H1 (cell line): ENCODE data around the gene ABCA13. TPM values are rescaled to one million over a fixed set of nuclear protein-coding genes. Genes with fewer than 3 reads are reported as not detected.

Experiments used
- CTCF ChIA-PET: fragments of 300-600 bp; sonication (Branson Sonifier 250); formaldehyde crosslinking; loops from one replicate; lab custom pipeline; 2021; ENCODE audit not compliant: partially characterized antibody; lab: Charles Lee
- POLR2A ChIA-PET: fragments of 300-600 bp; sonication (Branson Sonifier 250); formaldehyde crosslinking; loops from one replicate; lab custom pipeline; 2021; ENCODE audit warnings: inconsistent platforms; ENCODE audit not compliant: partially characterized antibody; lab: Charles Lee
- DNase-seq, 2 experiments: peaks; one replicate each; pipeline versions ENCODE4 v3.0.0 to v3.0.0-alpha.2; 2010 to 2022; ENCODE audit warnings: low spot score in 2 of 2, low read depth in 1 of 2, mixed read lengths in 1 of 2
- FAIRE-seq: peaks from 2 replicates; lab custom pipeline; 2011; peaks lifted over from hg19 to GRCh38; lab: Jason Lieb, UNC
- H2AFZ ChIP-seq: 2 replicates; pipeline ENCODE4 v1.8.1; 2012; ENCODE audit warnings: low read length, inconsistent platforms
- H2AK5ac ChIP-seq: 2 replicates; pipeline ENCODE4 v1.6.1; 2013; ENCODE audit warnings: low read depth, low read length
- H2BK120ac ChIP-seq: replicated peaks from 2 replicates; pipeline ENCODE3; 2013; ENCODE audit warnings: low read depth, low read length, inconsistent platforms
- H2BK12ac ChIP-seq: 2 replicates; pipeline ENCODE4 v1.6.1; 2013; ENCODE audit warnings: low read depth, low read length
- H2BK15ac ChIP-seq: 2 replicates; pipeline ENCODE4 v1.6.1; 2013; ENCODE audit warnings: low read length
- H2BK20ac ChIP-seq: 2 replicates; pipeline ENCODE4 v1.6.1; 2013; ENCODE audit warnings: low read length
- H2BK5ac ChIP-seq: 2 replicates; pipeline ENCODE4 v1.6.1; 2013; ENCODE audit warnings: low read depth, low read length
- H3K14ac ChIP-seq: 2 replicates; pipeline ENCODE4 v1.6.1; 2013; ENCODE audit warnings: inconsistent platforms; ENCODE audit not compliant: insufficient read length
- H3K18ac ChIP-seq: 2 replicates; pipeline ENCODE4 v1.6.1; 2013; ENCODE audit warnings: low read length; ENCODE audit errors: extremely low read depth
- H3K23ac ChIP-seq: 2 replicates; pipeline ENCODE4 v1.6.1; 2013; ENCODE audit warnings: inconsistent platforms; ENCODE audit not compliant: insufficient read length
- H3K23me2 ChIP-seq: 2 replicates; pipeline ENCODE4 v1.6.1; 2013; ENCODE audit warnings: low read depth, low read length
- H3K27ac ChIP-seq: 2 replicates; pipeline ENCODE4 v1.6.1; 2011; ENCODE audit warnings: low read depth, low read length, inconsistent platforms
- H3K27me3 ChIP-seq, 4 experiments: replicated peaks in 1 of 4; 1 replicate in 1 of 4; 2 replicates in 3 of 4; pipeline versions ENCODE4 v1.6.1 to v1.8.1; 2011 to 2013; ENCODE audit warnings: low read length in 3 of 4, mild to moderate bottlenecking in 3 of 4, inconsistent platforms in 2 of 4, mixed read lengths in 2 of 4, moderate library complexity in 1 of 4; ENCODE audit not compliant: control insufficient read depth in 3 of 4, insufficient read depth in 3 of 4; ENCODE audit errors: extremely low read depth in 1 of 4
- H3K36me3 ChIP-seq, 4 experiments: 2 replicates each; pipeline versions ENCODE4 v1.6.1 to v1.8.1; 2011 to 2013; ENCODE audit warnings: mild to moderate bottlenecking in 4 of 4, low read length in 3 of 4, moderate library complexity in 2 of 4, control low read depth in 1 of 4, inconsistent platforms in 1 of 4; ENCODE audit not compliant: insufficient read depth in 4 of 4, control insufficient read depth in 2 of 4
- H3K4ac ChIP-seq: replicated peaks from 2 replicates; pipeline ENCODE3; 2013; ENCODE audit warnings: low read length, low read depth, mixed read lengths, inconsistent platforms; ENCODE audit not compliant: insufficient read length
- H3K4me1 ChIP-seq, 4 experiments: replicated peaks in 1 of 4; 1 replicate in 1 of 4; 2 replicates in 3 of 4; pipeline versions ENCODE4 v1.6.1 to v1.8.1; 2011 to 2013; ENCODE audit warnings: low read length in 3 of 4, inconsistent platforms in 2 of 4, mixed read lengths in 1 of 4; ENCODE audit not compliant: insufficient read depth in 4 of 4, control insufficient read depth in 3 of 4
- H3K4me2 ChIP-seq, 2 experiments: 2 replicates each; pipeline versions ENCODE4 v1.6.1 to v1.8.1; 2011 to 2013; ENCODE audit warnings: low read depth in 2 of 2, low read length in 2 of 2, control low read depth in 1 of 2, inconsistent platforms in 1 of 2, mild to moderate bottlenecking in 1 of 2; ENCODE audit not compliant: insufficient read depth in 1 of 2
- H3K4me3 ChIP-seq, 4 experiments: fragments of 200-600, 300-600 bp in 1 of 4; sonication (generic), shearing (Covaris generic), sonication (Bioruptor Twin) in 1 of 4; 2 replicates each; pipeline versions ENCODE4 v1.5.1 to v1.8.1; 2011 to 2016; ENCODE audit warnings: low read length in 4 of 4, low read depth in 3 of 4, control low read depth in 2 of 4, inconsistent platforms in 2 of 4, mild to moderate bottlenecking in 2 of 4, mixed read lengths in 1 of 4, moderate library complexity in 1 of 4; ENCODE audit not compliant: insufficient read depth in 2 of 4; ENCODE audit errors: extremely low read depth in 1 of 4
- H3K56ac ChIP-seq: replicated peaks from 2 replicates; pipeline ENCODE3; 2013; ENCODE audit warnings: low read depth, mild to moderate bottlenecking, mixed read lengths, low read length, inconsistent platforms; ENCODE audit not compliant: insufficient read length
- H3K79me1 ChIP-seq: 2 replicates; pipeline ENCODE4 v1.6.1; 2013; ENCODE audit warnings: low read depth, low read length, control low read depth
- H3K79me2 ChIP-seq, 2 experiments: 2 replicates each; pipeline versions ENCODE4 v1.6.1 to v1.8.1; 2012 to 2013; ENCODE audit warnings: low read length in 2 of 2, mild to moderate bottlenecking in 2 of 2, inconsistent platforms in 1 of 2; ENCODE audit not compliant: insufficient read depth in 2 of 2, control insufficient read depth in 1 of 2
- H3K9ac ChIP-seq, 4 experiments: replicated peaks in 1 of 4; 1 replicate in 1 of 4; 2 replicates in 3 of 4; pipeline versions ENCODE4 v1.6.1 to v1.8.1; 2011 to 2013; ENCODE audit warnings: low read depth in 3 of 4, low read length in 3 of 4, control low read depth in 2 of 4, mild to moderate bottlenecking in 2 of 4, moderate library complexity in 2 of 4, inconsistent platforms in 1 of 4; ENCODE audit errors: extremely low read depth in 1 of 4
- H3K9me3 ChIP-seq, 2 experiments: 2 replicates each; pipeline versions ENCODE4 v1.6.1 to v1.8.1; 2012 to 2013; ENCODE audit warnings: mild to moderate bottlenecking in 2 of 2, moderate library complexity in 2 of 2, control low read depth in 1 of 2, inconsistent platforms in 1 of 2, low read depth in 1 of 2, low read length in 1 of 2, mixed read lengths in 1 of 2; ENCODE audit not compliant: insufficient read depth in 2 of 2
- H4K20me1 ChIP-seq, 2 experiments: replicated peaks in 1 of 2; 2 replicates each; pipeline versions ENCODE3 to v1.8.1; 2011 to 2013; ENCODE audit warnings: inconsistent platforms in 2 of 2, low read length in 2 of 2, mild to moderate bottlenecking in 1 of 2; ENCODE audit not compliant: insufficient read depth in 2 of 2, control insufficient read depth in 1 of 2
- H4K5ac ChIP-seq: 2 replicates; pipeline ENCODE4 v1.6.1; 2013; ENCODE audit warnings: low read length, low read depth, mixed read lengths, inconsistent platforms; ENCODE audit not compliant: insufficient read length
- H4K8ac ChIP-seq: 2 replicates; pipeline ENCODE4 v1.8.0; 2013; ENCODE audit warnings: mild to moderate bottlenecking, moderate library complexity, low read length, inconsistent platforms; ENCODE audit not compliant: insufficient read depth; ENCODE audit errors: extremely low read depth
- H4K91ac ChIP-seq: replicated peaks from 2 replicates; pipeline ENCODE3; 2013; ENCODE audit warnings: low read length, mixed read lengths, inconsistent platforms; ENCODE audit not compliant: insufficient read length
- BRCA1 ChIP-seq: IDR thresholded peaks from 2 replicates; pipeline ENCODE4 v1.6.1; 2012; ENCODE audit warnings: low read depth, low read length, improper control_type of control experiment
- CBX5 ChIP-seq: fragments of 300-800, 300-1000 bp; sonication (generic); IDR thresholded peaks from 2 replicates; pipeline ENCODE4 v1.7.1; 2016; ENCODE audit warnings: antibody characterized with exemption, low read length, low read depth
- CBX8 ChIP-seq: fragments of 300-800, 300-1000 bp; sonication (generic); IDR thresholded peaks from 2 replicates; pipeline ENCODE4 v1.7.1; 2016; ENCODE audit warnings: low read depth, low read length, borderline replicate concordance
- CREB1 ChIP-seq: IDR thresholded peaks from 2 replicates; pipeline ENCODE4 v1.6.1; 2012; ENCODE audit warnings: inconsistent platforms
- GABPA ChIP-seq: IDR thresholded peaks from 2 replicates; pipeline ENCODE4 v1.6.1; 2011; ENCODE audit warnings: mild to moderate bottlenecking, low read length, moderate library complexity, borderline replicate concordance; ENCODE audit not compliant: insufficient read depth
- HDAC2 ChIP-seq, 2 experiments: fragments of 300-600 bp in 1 of 2; sonication (generic) in 1 of 2; IDR thresholded peaks; 2 replicates each; pipeline ENCODE4 v1.6.1; 2011 to 2012; ENCODE audit warnings: low read depth in 2 of 2, low read length in 2 of 2, mild to moderate bottlenecking in 2 of 2, moderate library complexity in 2 of 2, borderline replicate concordance in 1 of 2, inconsistent platforms in 1 of 2
- MAFK ChIP-seq: IDR thresholded peaks from 2 replicates; pipeline ENCODE4 v1.6.1; 2012; ENCODE audit warnings: low read depth, mild to moderate bottlenecking, improper control_type of control experiment, low read length
- NRF1 ChIP-seq: IDR thresholded peaks from 2 replicates; pipeline ENCODE4 v1.6.1; 2011; ENCODE audit warnings: mild to moderate bottlenecking, low read depth, low read length, improper control_type of control experiment
- RBBP5 ChIP-seq: IDR thresholded peaks from 2 replicates; pipeline ENCODE4 v1.7.1; 2012; ENCODE audit warnings: low read depth, mild to moderate bottlenecking, inconsistent platforms, low read length, moderate library complexity, borderline replicate concordance
- SIN3A ChIP-seq, 2 experiments: IDR thresholded peaks in 1 of 2; conservative IDR thresholded peaks in 1 of 2; 2 replicates each; pipeline ENCODE4 v1.6.1; 2011 to 2012; ENCODE audit warnings: low read length in 2 of 2, improper control_type of control experiment in 1 of 2, low read depth in 1 of 2, mild to moderate bottlenecking in 1 of 2
- SP4 ChIP-seq: IDR thresholded peaks from 2 replicates; pipeline ENCODE4 v1.6.1; 2012; ENCODE audit warnings: low read length, inconsistent platforms
- WGBS, 2 experiments: shearing (Covaris generic) in 1 of 2; methylation state at CpG; one replicate each; pipeline versions ENCODE4 v1.1.6 to v1.1.7; 2013 to 2015; ENCODE audit warnings: low lambda C conversion rate in 2 of 2, mixed read lengths in 2 of 2, inconsistent platforms in 1 of 2, low coverage in 1 of 2, missing lambda C conversion rate in 1 of 2; ENCODE audit not compliant: insufficient replicate concordance in 2 of 2, insufficient coverage in 1 of 2, insufficient read length in 1 of 2; ENCODE audit errors: extremely low coverage in 1 of 2, missing lambda C conversion rate in 1 of 2; 5-methylcytosine and 5-hydroxymethylcytosine counted together
- polyA plus RNA-seq, 7 experiments: library from polyadenylated mRNA; depleted of rRNA in 3 of 7; stranded (reverse) in 5 of 7; unstranded in 2 of 7; fragments of >200 nt in 5 of 7; fragments of 200-250 nt in 2 of 7; gene quantifications; 1 replicate in 5 of 7; 2 replicates in 1 of 7; 4 replicates in 1 of 7; pipeline versions ENCODE4 v1.2.1 to v1.2.3, GENCODE V29; 2011 to 2013; ENCODE audit warnings: missing spikeins in 2 of 7, mixed read lengths in 2 of 7
- total RNA-seq: library from RNA; stranded (reverse); fragmentation: NEBNext Ultra II Directional; extraction: Animal tissue kit (Norgen Biotek cat#: 25700); gene quantifications from 2 replicates; pipeline ENCODE4 v1.2.1, GENCODE V29; 2021
- TF ChIP-seq, protein P1 (sequence below): IDR thresholded peaks from 2 replicates; pipeline ENCODE4 v1.6.1; 2011; ENCODE audit warnings: low read depth, mild to moderate bottlenecking, low read length; ENCODE audit not compliant: insufficient read depth

ABCA13 gene
- total and polyA plus RNA-seq, 2 of the 8 experiments (the other 6 are each of a cell fraction or from before 2014, with no cell fraction given): 0.07 to 0.09 TPM

DNA sequence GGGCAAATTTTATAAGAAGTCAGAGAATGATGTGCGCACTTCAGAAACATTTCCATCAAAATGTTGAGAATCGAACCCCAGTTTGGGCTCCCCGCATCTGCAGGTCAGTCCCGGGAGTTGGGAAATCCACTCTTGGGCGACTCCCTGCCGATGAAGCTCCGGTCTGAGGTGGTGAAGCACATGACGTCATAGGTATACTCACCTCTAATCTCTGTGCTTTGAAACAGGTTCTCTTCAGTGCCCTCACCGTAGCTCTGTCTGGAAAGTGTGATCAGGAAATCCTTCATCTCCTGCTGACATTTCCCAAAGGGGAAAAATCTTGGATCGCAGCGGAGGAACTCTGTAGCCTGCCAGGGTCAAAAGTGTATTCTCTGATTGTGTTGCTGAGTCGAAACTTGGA is 138.5 kb downstream of the ABCA13 start:
- TF ChIP-seq HDAC2 (IDR thresholded peaks at IDR 0.05; ENCODE audit: borderline replicate concordance in 1 of 2, low read depth in 2 of 2, low read length in 2 of 2) (no peak), GABPA (no peak), BRCA1 (no peak), SIN3A (conservative IDR thresholded peaks at IDR 0.05 in 1 of 2, IDR thresholded peaks at IDR 0.05 in 1 of 2; ENCODE audit: low read depth in 1 of 2, low read length in 2 of 2) (no peak), NRF1 (no peak), CBX8 (no peak), CREB1 (no peak), CBX5 (no peak), SP4 (no peak), MAFK (no peak), RBBP5 (no peak)
- TF ChIP-seq, protein P1, sequence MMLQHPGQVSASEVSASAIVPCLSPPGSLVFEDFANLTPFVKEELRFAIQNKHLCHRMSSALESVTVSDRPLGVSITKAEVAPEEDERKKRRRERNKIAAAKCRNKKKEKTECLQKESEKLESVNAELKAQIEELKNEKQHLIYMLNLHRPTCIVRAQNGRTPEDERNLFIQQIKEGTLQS: no peak
- H2BK20ac ChIP-seq: no peak overlapping the region
- POLR2A ChIA-PET: no interaction called here

More for the DNA sequence above, 138.5 kb downstream of the ABCA13 start:
- Histone ChIP-seq H3K14ac (no peak overlapping the region), H3K79me2 (no peaks in the 10 kb centered on the region), H3K4me3 (no peak overlapping the region), H3K9me3 (no peaks in the 10 kb centered on the region), H2BK120ac (no peak overlapping the region), H2AK5ac (no peak overlapping the region), H3K4ac (no peak overlapping the region), H3K9ac (no peak overlapping the region), H4K20me1 (no peaks in the 10 kb centered on the region), H3K27me3 (no peaks in the 10 kb centered on the region), H2BK5ac (no peak overlapping the region), H4K8ac (no peak overlapping the region), H3K4me1 (no peaks in the 10 kb centered on the region), H3K36me3 (no peaks in the 10 kb centered on the region), H3K56ac (no peak overlapping the region), H4K5ac (no peak overlapping the region), H3K4me2 (no peak overlapping the region), H3K23ac (no peak overlapping the region), H3K23me2 (no peaks in the 10 kb centered on the region), H2BK12ac (no peak overlapping the region), H2BK15ac (no peak overlapping the region), H3K79me1 (no peaks in the 10 kb centered on the region), H3K27ac (no peak overlapping the region), H4K91ac (no peak overlapping the region), H3K18ac (no peak overlapping the region), H2AFZ (no peak overlapping the region; the same call in 1 of the 2 replicates)
- WGBS, 2 experiments: 81% methylated on average over 12 of the region's 12 CpGs; no CpG with 5 or more reads in 1 of the 2 experiments
- FAIRE-seq (no peak), DNase-seq (no peak)
- CTCF ChIA-PET: interaction anchor here (0.7 to 2.7 kb wide), 2 partner anchors 10 to 14 kb away, joined by 3 to 22 read pairs; no protein-coding TSS in a partner anchor
